Measurements from ENCODE around the gene C17orf50. TPM values are rescaled to one million over a fixed set of nuclear protein-coding genes. Genes with fewer than 3 reads are reported as not detected.

Gene C17orf50
- total RNA-seq, 1 donor from 2014 or later, result not detected

- H3K36me3 ChIP-seq (ENCODE audit: control insufficient read depth, insufficient read depth, low read length), result no peaks in the 10 kb centered on the region
- no peak for DNase-seq (ENCODE audit: low read depth)
- peaks cover 17% of the 10 kb centered on the region for H3K27me3 ChIP-seq (ENCODE audit: control insufficient read depth, insufficient read depth, low read length)
- no peak overlapping the region for H3K4me3 ChIP-seq (ENCODE audit: low read depth, low read length)
- TF ChIP-seq, protein P1, sequence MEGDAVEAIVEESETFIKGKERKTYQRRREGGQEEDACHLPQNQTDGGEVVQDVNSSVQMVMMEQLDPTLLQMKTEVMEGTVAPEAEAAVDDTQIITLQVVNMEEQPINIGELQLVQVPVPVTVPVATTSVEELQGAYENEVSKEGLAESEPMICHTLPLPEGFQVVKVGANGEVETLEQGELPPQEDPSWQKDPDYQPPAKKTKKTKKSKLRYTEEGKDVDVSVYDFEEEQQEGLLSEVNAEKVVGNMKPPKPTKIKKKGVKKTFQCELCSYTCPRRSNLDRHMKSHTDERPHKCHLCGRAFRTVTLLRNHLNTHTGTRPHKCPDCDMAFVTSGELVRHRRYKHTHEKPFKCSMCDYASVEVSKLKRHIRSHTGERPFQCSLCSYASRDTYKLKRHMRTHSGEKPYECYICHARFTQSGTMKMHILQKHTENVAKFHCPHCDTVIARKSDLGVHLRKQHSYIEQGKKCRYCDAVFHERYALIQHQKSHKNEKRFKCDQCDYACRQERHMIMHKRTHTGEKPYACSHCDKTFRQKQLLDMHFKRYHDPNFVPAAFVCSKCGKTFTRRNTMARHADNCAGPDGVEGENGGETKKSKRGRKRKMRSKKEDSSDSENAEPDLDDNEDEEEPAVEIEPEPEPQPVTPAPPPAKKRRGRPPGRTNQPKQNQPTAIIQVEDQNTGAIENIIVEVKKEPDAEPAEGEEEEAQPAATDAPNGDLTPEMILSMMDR (IDR thresholded peaks at IDR 0.05; ENCODE audit: insufficient read depth, low read length, poor library complexity, severe bottlenecking), result no peak
Measured at GRCh38 chr17:35773129-35773528, 12.4 kb downstream of the C17orf50 start.

DNA sequence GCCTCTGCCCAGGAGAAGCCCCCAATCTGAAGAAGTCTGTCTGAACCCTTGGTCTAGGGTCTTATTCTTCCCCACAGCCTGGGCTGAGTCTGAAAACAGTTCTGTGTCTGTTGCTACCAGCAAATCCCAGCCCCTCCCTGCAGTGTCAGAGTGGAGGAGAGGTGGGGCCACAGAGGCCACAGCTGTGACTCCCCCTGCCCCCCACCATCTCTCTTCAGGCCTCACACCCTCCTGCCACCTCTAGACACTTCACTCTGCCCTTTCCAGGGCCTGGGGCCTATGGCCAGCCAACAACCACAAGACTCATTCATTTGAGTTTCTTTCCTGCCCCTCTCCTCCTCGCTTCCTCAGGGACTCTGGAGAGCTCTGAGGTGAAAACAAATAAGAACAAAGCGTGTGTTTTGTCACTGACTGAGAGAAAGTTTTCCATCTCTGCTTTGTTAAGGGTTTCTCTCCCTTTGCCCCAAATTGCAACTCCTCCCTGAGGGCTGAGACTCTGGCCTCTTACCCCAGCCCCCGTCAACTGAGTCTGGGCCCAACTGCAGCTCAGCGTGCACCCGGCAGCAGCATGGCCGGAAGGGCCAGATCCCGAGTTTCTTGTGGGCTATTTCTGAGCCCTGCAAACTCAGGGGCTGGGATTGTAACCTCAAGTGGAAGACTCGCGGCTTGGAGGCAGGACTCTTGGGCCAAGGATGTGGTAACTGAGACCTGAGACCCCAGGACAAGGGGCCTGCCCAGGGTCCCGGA is 13.2 kb downstream of the C17orf50 start:
- DNase-seq (ENCODE audit: low read depth), result no peak

GRCh38 chr17:35774499-35774898 is 13.8 kb downstream of the C17orf50 start:
- H3K36me3 ChIP-seq (ENCODE audit: control insufficient read depth, insufficient read depth, low read length), result no peaks in the 10 kb centered on the region
- H3K27me3 ChIP-seq (ENCODE audit: control insufficient read depth, insufficient read depth, low read length), result peaks cover 14% of the 10 kb centered on the region
- DNase-seq (ENCODE audit: low read depth), result no peak
- TF ChIP-seq, protein P1 (IDR thresholded peaks at IDR 0.05; ENCODE audit: insufficient read depth, low read length, poor library complexity, severe bottlenecking), result no peak
- no peak overlapping the region for H3K4me3 ChIP-seq (ENCODE audit: low read depth, low read length)

More for the DNA sequence above, 13.2 kb downstream of the C17orf50 start:
- H3K36me3 ChIP-seq (ENCODE audit: control insufficient read depth, insufficient read depth, low read length), result no peaks in the 10 kb centered on the region
- TF ChIP-seq, protein P1 (IDR thresholded peaks at IDR 0.05; ENCODE audit: insufficient read depth, low read length, poor library complexity, severe bottlenecking), result no peak
- no peak overlapping the region for H3K4me3 ChIP-seq (ENCODE audit: low read depth, low read length)
- peaks cover 17% of the 10 kb centered on the region for H3K27me3 ChIP-seq (ENCODE audit: control insufficient read depth, insufficient read depth, low read length)

DNA sequence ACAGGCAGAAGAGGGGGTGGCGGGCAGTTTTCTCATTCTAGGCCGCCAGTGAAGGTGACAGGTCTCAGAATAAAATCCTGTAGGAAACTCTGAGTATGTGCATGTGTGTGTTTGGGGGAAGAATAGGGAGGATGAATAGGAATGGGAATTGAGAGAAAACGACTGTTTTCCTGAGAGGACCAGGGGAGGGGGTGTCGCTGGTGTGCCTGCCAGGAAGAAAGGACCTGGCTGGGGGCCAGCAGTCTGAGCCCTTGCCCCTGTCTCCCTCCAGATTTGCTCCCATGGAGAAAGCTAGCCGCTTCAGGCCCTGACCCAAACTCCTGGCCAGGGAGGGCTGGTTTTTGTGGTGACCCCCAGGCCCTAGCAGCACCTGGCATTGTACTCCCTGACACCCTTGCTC is 14.4 kb downstream of the C17orf50 start:
- Histone ChIP-seq H3K4me3 (ENCODE audit: low read depth, low read length) (no peak overlapping the region), H3K27me3 (ENCODE audit: control insufficient read depth, insufficient read depth, low read length) (peaks cover 14% of the 10 kb centered on the region), H3K36me3 (ENCODE audit: control insufficient read depth, insufficient read depth, low read length) (no peaks in the 10 kb centered on the region)
- DNase-seq (ENCODE audit: low read depth), result no peak
- TF ChIP-seq, protein P1 (IDR thresholded peaks at IDR 0.05; ENCODE audit: insufficient read depth, low read length, poor library complexity, severe bottlenecking), result no peak

DNA sequence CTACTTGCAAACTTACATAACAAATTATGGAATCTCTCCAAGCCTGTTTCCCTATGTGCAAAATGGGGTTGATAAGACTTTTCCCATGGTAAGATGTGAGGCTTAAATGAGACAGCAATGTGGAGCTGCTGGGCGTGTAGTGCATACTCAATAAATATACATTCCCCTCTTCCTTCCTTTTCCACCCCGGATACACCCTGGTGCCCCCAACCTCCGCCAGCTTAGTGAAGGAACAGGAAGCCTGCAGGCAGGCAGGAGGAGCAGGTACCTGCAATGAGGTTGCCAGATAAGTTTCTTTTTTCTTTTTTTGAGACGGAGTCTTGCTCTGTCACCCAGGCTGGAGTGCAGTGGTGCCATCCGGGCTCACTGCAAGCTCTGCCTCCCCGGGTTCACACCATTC is 14.9 kb downstream of the C17orf50 start:
- no peaks in the 10 kb centered on the region for H3K36me3 ChIP-seq (ENCODE audit: control insufficient read depth, insufficient read depth, low read length)
- TF ChIP-seq, protein P1 (IDR thresholded peaks at IDR 0.05; ENCODE audit: insufficient read depth, low read length, poor library complexity, severe bottlenecking), result no peak
- peaks cover 13% of the 10 kb centered on the region for H3K27me3 ChIP-seq (ENCODE audit: control insufficient read depth, insufficient read depth, low read length)

More for the DNA sequence above, 14.9 kb downstream of the C17orf50 start:
- H3K4me3 ChIP-seq (ENCODE audit: low read depth, low read length), result no peak overlapping the region
- no peak for DNase-seq (ENCODE audit: low read depth)

Measured in kidney epithelial cell (primary cell).